Activated CD8-positive, alpha-beta memory T cell treated with anti-CD3 and anti-CD28 coated beads for 1 hour (primary cell): ENCODE measurements around the gene ACACB.

Experiments used
- DNase-seq, 2 donors: peaks; one replicate each; pipeline ENCODE4 v3.0.0-alpha.2; 2020; ENCODE audit warnings: low read depth in 1 of 2; ENCODE audit errors: extremely low read depth in 1 of 2

ACACB gene

GRCh38 chr12:109209082-109209481 is 92.7 kb downstream of the ACACB start:
- no peak for DNase-seq

GRCh38 chr12:109212460-109213115 is 96.2 kb downstream of the ACACB start:
- DNase-seq: no peak

GRCh38 chr12:109214131-109214530 is 97.7 kb downstream of the ACACB start:
- no peak for DNase-seq

- DNase-seq: no peak
Observed at GRCh38 chr12:109218996-109219395, 102.6 kb downstream of the ACACB start.

- DNase-seq: no peak
Observed at GRCh38 chr12:109219938-109220337, 103.6 kb downstream of the ACACB start.

GRCh38 chr12:109221277-109221931 is 105.0 kb downstream of the ACACB start:
- DNase-seq: no peak

- no peak for DNase-seq
Observed at GRCh38 chr12:109222062-109222461, 105.7 kb downstream of the ACACB start.

- no peak for DNase-seq
Observed at GRCh38 chr12:109222496-109222895, 106.1 kb downstream of the ACACB start.

- DNase-seq: no peak
Observed at GRCh38 chr12:109223211-109223610, 106.8 kb downstream of the ACACB start.

GRCh38 chr12:109223868-109224267 is 107.5 kb downstream of the ACACB start:
- DNase-seq: no peak

- no peak for DNase-seq
Observed at GRCh38 chr12:109228664-109229063, 112.3 kb downstream of the ACACB start.

GRCh38 chr12:109230193-109230592 is 113.8 kb downstream of the ACACB start:
- DNase-seq: no peak

- no peak for DNase-seq
Observed at GRCh38 chr12:109232731-109233130, 116.3 kb downstream of the ACACB start.

GRCh38 chr12:109234012-109234411 is 117.6 kb downstream of the ACACB start:
- DNase-seq: no peak

GRCh38 chr12:109236257-109236656 is 119.9 kb downstream of the ACACB start:
- DNase-seq: no peak

GRCh38 chr12:109239179-109239578 is 122.8 kb downstream of the ACACB start:
- no peak for DNase-seq

GRCh38 chr12:109239691-109240090 is 123.3 kb downstream of the ACACB start:
- DNase-seq: no peak

- no peak for DNase-seq
Observed at GRCh38 chr12:109240365-109240764, 124.0 kb downstream of the ACACB start.

GRCh38 chr12:109241936-109242335 is 125.5 kb downstream of the ACACB start:
- no peak for DNase-seq

GRCh38 chr12:109244073-109244472 is 127.7 kb downstream of the ACACB start:
- no peak for DNase-seq

GRCh38 chr12:109246221-109246620 is 129.8 kb downstream of the ACACB start:
- DNase-seq: no peak

- no peak for DNase-seq
Observed at GRCh38 chr12:109247831-109248654, 131.7 kb downstream of the ACACB start.
